Eye (tissue), 1 donor: ENCODE measurements around the gene EIF1AY.
"Not testable (repeated sequence)": the region's sequence is repeated elsewhere in the genome, so short reads cannot be mapped to it uniquely, and the experiment has no call there.

Experiments
- DNase-seq: peaks from one replicate; pipeline ENCODE4 v3.0.0-alpha.2; 2015

EIF1AY gene

GRCh38 chrY:20575531-20576121, at the start of gene EIF1AY:
EIF1AY (plus strand) TSS chrY:20575776; CDS start chrY:20575872, 96 bp downstream.
- DNase-seq: peak; percentile 96

GRCh38 chrY:20528435-20528834, 47.1 kb upstream of the EIF1AY start:
- DNase-seq: no peak

GRCh38 chrY:20538186-20538585, 37.4 kb upstream of the EIF1AY start:
- no peak for DNase-seq

- DNase-seq: no peak
These were observed 36.6 kb upstream of the EIF1AY start for GRCh38 chrY:20538933-20539332.

- no peak for DNase-seq
These were observed 31.1 kb upstream of the EIF1AY start for GRCh38 chrY:20544451-20544960.

- DNase-seq: no peak
These were observed 29.5 kb upstream of the EIF1AY start for GRCh38 chrY:20546071-20546470.

- no peak for DNase-seq
These were observed 26.3 kb upstream of the EIF1AY start for GRCh38 chrY:20549289-20549688.

GRCh38 chrY:20551840-20552239, 23.7 kb upstream of the EIF1AY start:
- DNase-seq: no peak

- not testable (repeated sequence) for DNase-seq
These were observed 22.7 kb upstream of the EIF1AY start for GRCh38 chrY:20552764-20553323.

GRCh38 chrY:20555820-20556219, 19.8 kb upstream of the EIF1AY start:
- DNase-seq: no peak

- no peak for DNase-seq
These were observed 16.9 kb upstream of the EIF1AY start for GRCh38 chrY:20558677-20559076.

- no peak for DNase-seq
These were observed 15.6 kb upstream of the EIF1AY start for GRCh38 chrY:20559873-20560512.

- no peak for DNase-seq
These were observed 4.3 kb upstream of the EIF1AY start for GRCh38 chrY:20571306-20571705.

GRCh38 chrY:20576506-20576905, 930 bp downstream of the EIF1AY start:
- peak; percentile 12 for DNase-seq

GRCh38 chrY:20578206-20578605, 2.6 kb downstream of the EIF1AY start:
- no peak for DNase-seq

GRCh38 chrY:20581687-20582086, 6.1 kb downstream of the EIF1AY start:
- no peak for DNase-seq

- DNase-seq: no peak
These were observed 10.6 kb downstream of the EIF1AY start for GRCh38 chrY:20586161-20586560.
